Measurements from ENCODE around the gene NR5A2.
A peak's percentile ranks its signal among the peaks of the same experiment; 100 is the strongest.

Gene NR5A2

DNA sequence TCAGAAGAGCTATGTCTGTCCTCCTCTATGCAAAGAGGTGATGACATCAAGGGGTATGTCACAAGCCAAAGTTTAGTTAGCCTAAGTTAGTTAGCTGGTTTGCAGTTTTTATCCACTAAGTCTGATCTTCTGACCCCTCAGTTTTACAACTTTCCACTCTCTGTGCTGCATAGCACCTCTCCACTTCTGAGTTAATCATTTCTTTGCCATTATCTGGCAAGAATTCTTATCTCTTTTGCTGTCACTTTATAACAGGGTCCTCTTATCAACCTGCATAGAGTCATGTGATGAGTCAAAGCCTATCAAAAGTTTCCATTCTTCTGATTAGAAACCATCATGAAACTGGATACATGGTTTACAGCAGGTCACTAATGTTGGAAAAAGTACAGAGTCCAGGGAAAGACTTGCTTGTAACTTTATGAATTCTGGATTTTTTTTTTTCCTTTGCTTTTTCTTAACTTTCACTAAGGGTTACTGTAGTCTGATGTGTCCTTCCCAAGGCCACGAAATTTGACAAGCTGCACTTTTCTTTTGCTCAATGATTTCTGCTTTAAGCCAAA is at the start of gene NR5A2:
Gene NR5A2 (plus strand): TSS at position 447 of the 560 bp plus-strand sequence. CDS start 138 bp downstream, outside the sequence.
- DNase-seq: no peak

GRCh38 chr1:199978408-199978940 is 49.0 kb upstream of the NR5A2 start:
- DNase-seq: peak; percentile 17

DNA sequence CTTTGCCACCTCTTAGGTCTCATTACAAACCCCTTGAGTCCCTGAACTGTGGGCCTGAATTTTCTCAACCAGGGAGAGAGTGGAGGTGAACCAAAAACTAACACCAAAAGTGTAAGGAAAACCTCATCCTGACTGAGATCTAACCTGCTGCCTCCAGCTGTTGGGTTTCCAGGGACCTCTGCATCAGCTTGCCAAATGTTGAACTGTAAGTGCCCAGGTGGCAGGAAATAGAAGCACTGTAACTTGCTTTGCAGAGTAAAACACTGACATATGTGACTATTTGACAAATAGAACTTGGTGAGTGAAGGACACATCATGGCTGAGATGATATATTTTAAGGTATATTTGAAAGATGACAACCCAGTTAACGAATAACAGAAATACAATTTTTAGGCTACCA is 48.4 kb upstream of the NR5A2 start:
- peak; percentile 21 for DNase-seq

- no peak for DNase-seq
Measured at GRCh38 chr1:199981584-199981983, 45.9 kb upstream of the NR5A2 start.

- no peak for DNase-seq
Measured at GRCh38 chr1:199982606-199983005, 44.9 kb upstream of the NR5A2 start.

GRCh38 chr1:199983531-199983930 is 44.0 kb upstream of the NR5A2 start:
- DNase-seq: no peak

DNA sequence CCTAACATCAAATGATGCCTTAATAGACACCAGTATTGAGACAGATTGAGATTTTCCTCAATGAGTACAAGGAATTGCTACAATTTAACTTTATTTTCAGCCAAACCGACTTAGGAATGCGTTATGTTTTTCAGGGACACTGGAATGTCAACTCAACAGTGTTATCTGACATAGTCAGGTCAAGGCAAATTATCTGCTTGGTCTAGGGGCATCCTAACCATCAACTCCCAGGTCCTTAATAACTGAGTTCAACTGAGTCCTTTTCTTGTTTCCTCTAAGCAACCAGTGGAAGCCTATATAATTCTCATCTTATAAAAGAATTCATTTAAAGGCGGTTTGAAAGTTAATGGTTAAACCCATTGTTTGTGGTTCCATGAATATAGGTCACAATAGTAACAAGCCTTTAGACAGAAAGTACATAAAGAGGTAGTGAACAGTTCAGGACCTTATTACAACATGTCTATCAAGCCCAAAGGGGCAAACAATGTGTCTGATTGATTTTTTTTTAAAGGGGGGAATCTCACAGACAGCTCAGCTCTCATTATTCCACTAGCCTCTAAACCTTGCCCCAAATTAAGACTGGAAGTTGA is 32.3 kb upstream of the NR5A2 start:
- DNase-seq: no peak

DNA sequence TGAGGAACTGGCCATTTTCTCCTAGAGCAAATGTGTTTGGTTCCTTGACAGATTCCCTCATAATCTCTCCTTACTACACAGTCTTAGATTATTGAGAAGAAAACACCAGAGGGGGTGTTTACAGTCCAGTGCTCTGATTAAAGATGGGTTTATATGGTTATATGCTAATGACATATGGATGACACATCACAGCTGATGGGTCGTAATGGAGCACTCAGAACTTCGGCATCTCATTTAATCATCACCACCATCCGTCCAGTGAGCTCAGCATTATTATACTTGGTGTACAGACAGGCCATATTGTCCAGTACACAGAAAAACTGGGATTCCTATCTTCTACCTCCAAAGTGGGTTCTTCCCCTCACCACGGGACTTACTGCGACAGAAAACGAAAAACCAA is 22.3 kb upstream of the NR5A2 start:
- DNase-seq: no peak

DNA sequence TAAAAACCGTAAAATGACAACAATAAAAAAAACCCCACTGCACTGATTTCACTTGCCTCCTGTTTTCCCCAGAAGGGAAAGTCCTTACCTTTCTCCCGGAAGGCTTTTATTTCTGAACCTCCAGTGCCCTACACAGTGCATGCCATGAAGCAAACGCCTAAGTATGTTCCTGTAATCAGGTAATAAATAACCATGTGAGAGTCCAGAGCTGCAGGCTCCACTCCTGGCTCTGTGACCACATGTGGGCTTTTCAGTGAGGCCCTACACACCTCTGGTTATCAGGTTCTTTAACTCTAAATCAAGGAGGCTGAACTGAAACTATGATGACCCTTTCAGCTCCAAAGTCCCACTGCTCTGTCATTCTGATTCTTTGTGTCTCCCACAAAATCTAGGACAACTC is 20.8 kb upstream of the NR5A2 start:
- DNase-seq: no peak

DNA sequence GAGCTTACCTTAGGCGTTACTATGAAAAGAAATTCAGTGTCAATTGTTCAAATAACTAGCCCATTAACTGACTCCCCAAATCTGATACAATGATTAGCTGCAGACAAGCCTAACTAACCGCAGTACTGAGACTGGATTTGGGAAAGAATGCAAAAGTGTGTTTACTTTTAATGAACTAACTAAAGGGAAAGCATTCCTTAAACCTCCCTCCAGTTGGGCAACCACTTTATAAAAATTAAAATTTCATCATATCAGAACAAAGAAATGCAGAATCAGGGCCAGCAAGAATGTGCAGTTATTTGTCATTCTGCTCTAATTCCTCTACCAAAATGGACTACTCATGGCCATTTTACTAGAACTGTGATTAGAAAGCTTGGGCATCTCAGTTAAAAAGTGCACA is 11.7 kb upstream of the NR5A2 start:
- no peak for DNase-seq

- DNase-seq: no peak
Measured at GRCh38 chr1:200021577-200022238, 5.8 kb upstream of the NR5A2 start.

DNA sequence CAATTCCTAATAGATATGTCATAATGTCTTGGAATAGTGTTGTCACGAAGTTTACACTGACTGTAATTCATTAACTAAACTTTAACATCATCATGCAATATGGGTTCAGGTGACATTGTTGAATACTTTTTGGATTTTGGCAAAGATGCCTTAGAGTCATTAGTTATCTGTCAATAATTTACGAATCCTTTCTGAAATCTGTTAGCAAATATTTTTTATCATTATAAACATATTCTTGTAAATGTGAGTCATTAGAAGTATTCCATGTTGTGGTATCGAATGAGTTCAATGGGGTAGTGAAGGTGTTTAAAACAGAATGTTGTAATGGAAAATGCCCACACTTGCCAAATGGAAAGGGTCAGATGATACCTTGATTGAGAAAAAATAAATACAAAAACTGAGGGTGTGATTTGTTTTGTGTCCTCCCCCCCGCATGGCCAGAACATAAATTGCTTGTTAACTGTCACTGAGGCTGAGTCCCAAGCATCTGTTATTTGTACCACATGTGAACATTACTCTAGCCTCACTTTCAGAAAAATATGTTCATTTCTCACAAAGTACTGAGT is 5.2 kb upstream of the NR5A2 start:
- no peak for DNase-seq

GRCh38 chr1:200028586-200029034 is 1.1 kb downstream of the NR5A2 start:
- DNase-seq: no peak

- peak; percentile 2 for DNase-seq
Measured at GRCh38 chr1:200029035-200029821, 1.7 kb downstream of the NR5A2 start.

- DNase-seq: no peak
Measured at GRCh38 chr1:200029822-200030152, 2.3 kb downstream of the NR5A2 start.

DNA sequence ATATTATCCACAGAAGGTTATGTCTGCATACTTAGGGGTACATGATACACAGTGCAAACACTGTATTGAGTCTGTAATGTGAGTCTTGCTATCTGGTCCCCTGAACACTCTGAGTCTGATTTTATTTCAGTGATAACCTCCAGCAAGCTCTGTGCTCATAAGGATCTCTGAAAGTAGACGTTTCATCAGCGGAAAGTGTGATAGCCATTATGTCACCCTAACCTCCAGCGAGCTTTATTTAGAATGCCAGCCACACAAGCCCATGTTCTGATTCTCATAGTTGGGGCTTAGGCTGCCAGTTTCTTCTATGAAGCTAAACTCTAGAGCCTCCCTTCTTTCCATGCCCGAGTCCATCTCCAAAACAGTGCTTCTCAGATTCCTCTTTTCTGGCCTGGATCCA is 3.3 kb downstream of the NR5A2 start:
- no peak for DNase-seq

DNA sequence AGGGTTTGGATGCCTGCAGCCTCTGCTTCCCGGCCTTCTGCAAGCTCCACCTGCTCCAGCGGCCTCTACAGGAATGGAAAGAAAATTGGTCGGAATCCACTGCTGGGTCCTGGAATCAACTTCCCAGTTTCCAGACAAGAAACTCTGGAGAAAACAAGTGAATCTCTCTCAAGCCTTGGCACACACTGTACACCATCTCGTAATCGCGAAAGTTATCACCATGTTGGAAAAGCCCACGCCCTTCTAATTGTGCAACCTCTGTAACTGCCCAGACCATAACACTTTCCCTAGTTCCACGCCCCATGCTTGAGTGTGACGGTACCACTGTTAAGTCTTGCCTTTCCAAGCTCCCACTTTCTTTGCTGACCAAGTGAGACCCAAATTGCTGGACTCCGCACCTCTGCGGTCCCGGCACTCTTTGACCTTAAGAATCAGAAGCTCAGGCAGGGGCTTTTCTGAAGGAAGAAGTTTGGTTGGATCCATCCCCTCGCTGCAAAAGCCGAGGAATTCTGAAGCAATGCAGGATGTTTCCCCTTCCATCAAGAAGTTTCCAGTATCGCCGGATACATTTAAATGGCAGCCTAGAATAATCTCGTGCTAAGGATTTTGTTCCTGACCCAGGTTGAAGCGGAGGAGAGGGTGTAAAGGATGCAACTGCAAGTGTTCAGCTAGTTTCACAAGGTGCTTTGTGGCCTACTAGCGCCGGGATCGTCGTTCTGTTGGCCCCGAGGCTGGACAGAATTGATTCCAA is 6.2 kb downstream of the NR5A2 start:
- no peak for DNase-seq

DNA sequence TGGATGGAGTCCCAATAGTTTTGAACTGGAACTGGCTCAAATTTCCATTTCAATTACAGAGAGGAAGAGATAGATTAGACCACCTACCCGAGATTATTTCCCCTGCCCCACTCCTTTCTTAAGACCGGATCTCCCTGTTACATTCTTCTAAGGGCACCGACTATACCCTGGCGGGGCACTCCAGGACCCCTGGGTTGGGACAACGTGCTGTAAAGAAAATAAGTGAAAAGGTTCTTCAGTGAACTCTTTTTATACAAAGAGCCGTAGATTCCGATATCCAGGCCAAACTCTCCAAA is 6.7 kb downstream of the NR5A2 start:
- DNase-seq: no peak

DNA sequence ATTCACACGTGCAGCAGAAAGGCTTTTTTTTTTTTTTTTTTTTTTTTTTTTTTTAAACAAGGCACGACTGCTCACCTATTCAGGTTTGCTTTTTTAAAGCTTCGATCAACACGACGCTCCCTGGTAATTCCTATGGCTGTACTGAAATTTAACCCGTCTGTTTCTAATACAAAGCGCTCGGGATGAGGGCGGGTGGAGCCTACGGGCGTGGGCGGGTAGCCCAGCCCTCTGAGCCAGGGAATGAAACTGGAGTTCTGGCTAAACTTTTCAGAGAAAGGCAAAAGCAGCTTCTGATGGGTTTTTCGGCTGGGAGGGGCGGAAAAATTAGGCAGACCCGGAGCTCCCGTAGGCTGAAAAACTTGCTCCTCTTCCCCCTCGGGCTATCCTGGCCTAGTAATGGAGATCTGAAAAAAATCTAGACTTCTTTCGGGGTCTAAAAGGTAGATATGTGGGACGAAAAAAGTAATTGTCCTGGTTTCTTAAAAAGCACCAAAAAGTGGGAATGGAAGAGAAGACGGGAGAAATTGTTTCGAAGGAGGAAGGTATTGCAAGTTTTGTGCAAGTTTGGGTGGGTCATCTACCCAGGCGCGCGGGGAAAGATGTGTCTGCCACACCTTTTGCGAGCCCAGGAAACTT is 7.4 kb downstream of the NR5A2 start:
- DNase-seq: no peak

GRCh38 chr1:200035397-200035955 is 8.0 kb downstream of the NR5A2 start:
- DNase-seq: no peak

- no peak for DNase-seq
Measured at GRCh38 chr1:200035956-200036618, 8.6 kb downstream of the NR5A2 start.
